GM23338 (cell line): ENCODE measurements around the gene ZNF507.

ENCODE experiments used
- CREB1 ChIP-seq: fragments of 250-450 bp; sonication (Bioruptor Pico); IDR thresholded peaks from 2 replicates; pipeline ENCODE4 v1.5.0; 2020; ENCODE audit warnings: low read depth, mild to moderate bottlenecking, moderate library complexity
- CTCF ChIP-seq, 2 experiments: fragments of 200-600 bp in 1 of 2; sonication (generic) in 1 of 2; conservative IDR thresholded peaks; 2 replicates each; pipeline versions ENCODE4 v1.5.1 to v1.6.1; 2016 to 2017; ENCODE audit warnings: antibody characterized with exemption in 2 of 2, low read depth in 2 of 2, mild to moderate bottlenecking in 2 of 2, moderate library complexity in 1 of 2
- ETS1 ChIP-seq: IDR thresholded peaks from 2 replicates; pipeline ENCODE4 v1.6.1; 2016; ENCODE audit warnings: antibody characterized with exemption
- EZH2 ChIP-seq: fragments of 200-600 bp; sonication (generic); IDR thresholded peaks from one replicate; pipeline ENCODE4 v1.8.0; 2017; ENCODE audit warnings: antibody characterized with exemption, mild to moderate bottlenecking, low read depth; ENCODE audit not compliant: unreplicated experiment
- EZH2phosphoT487 ChIP-seq: fragments of 200-600 bp; sonication (generic); IDR thresholded peaks from one replicate; pipeline ENCODE4 v1.8.1; 2018; ENCODE audit warnings: antibody characterized with exemption; ENCODE audit not compliant: unreplicated experiment
- JUNB ChIP-seq: IDR thresholded peaks from one replicate; pipeline ENCODE4 v1.6.1; 2016; ENCODE audit warnings: antibody characterized with exemption; ENCODE audit not compliant: unreplicated experiment
- NANOG ChIP-seq: IDR thresholded peaks from 2 replicates; pipeline ENCODE4 v1.6.1; 2016; ENCODE audit warnings: antibody characterized with exemption, borderline replicate concordance
- POLR2AphosphoS5 ChIP-seq: IDR thresholded peaks from 2 replicates; pipeline ENCODE4 v1.6.1; 2016; ENCODE audit warnings: antibody characterized with exemption, low read depth
- REST ChIP-seq: IDR thresholded peaks from one replicate; pipeline ENCODE4 v1.6.1; 2018; ENCODE audit warnings: antibody characterized with exemption; ENCODE audit not compliant: unreplicated experiment
- ZNF331 ChIP-seq: fragments of 250-450 bp; sonication (Bioruptor Pico); IDR thresholded peaks from 2 replicates; pipeline ENCODE4 v1.5.0; 2020; ENCODE audit warnings: low read depth, mild to moderate bottlenecking, moderate library complexity
- ZNF462 ChIP-seq: fragments of 250-450 bp; sonication (Bioruptor Pico); IDR thresholded peaks from 2 replicates; pipeline ENCODE4 v1.5.0; 2020; ENCODE audit warnings: mild to moderate bottlenecking, moderate library complexity

GRCh38 chr19:32347573-32347972 is 2.2 kb downstream of the ZNF507 start:
- TF ChIP-seq CTCF (conservative IDR thresholded peaks at IDR 0.05; ENCODE audit: low read depth in 2 of 2), result no peak
- no peak for TF ChIP-seq EZH2phosphoT487
- TF ChIP-seq EZH2, result no peak
- no peak for TF ChIP-seq REST
- no peak for TF ChIP-seq ZNF462 (CRISPR knock-in tag)
- no peak for TF ChIP-seq POLR2AphosphoS5
- TF ChIP-seq CREB1 (CRISPR knock-in tag), result no peak
- no peak for TF ChIP-seq ZNF331 (CRISPR knock-in tag)
- TF ChIP-seq NANOG, result no peak
- no peak for TF ChIP-seq ETS1
- no peak for TF ChIP-seq JUNB
